IPS DF 4.7 (cell line): ENCODE results near the gene VAV2.

Experiments
- DNase-seq: peaks from one replicate; pipeline ENCODE4 v3.0.0-alpha.2; 2013; ENCODE audit warnings: low spot score; ENCODE audit errors: extremely low read depth

VAV2 gene

DNA sequence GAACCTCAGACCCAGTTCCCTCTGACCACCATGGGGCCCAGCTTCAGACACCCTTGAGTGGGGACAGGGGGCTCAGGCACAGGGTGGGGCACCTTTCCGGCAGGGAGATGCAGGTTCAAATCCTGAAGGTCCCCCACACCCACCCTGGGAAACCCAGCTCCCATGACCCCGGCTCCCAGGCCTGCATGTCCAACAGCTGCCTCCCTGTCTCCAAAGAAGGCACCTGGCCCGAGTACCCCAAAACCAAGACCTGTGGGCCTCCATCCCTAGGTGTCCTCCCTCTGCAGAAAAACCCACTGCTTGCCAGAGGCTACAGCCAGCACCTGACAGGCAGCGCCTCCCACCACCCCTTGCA lies 38.5 kb downstream of the VAV2 start:
- no peak for DNase-seq

DNA sequence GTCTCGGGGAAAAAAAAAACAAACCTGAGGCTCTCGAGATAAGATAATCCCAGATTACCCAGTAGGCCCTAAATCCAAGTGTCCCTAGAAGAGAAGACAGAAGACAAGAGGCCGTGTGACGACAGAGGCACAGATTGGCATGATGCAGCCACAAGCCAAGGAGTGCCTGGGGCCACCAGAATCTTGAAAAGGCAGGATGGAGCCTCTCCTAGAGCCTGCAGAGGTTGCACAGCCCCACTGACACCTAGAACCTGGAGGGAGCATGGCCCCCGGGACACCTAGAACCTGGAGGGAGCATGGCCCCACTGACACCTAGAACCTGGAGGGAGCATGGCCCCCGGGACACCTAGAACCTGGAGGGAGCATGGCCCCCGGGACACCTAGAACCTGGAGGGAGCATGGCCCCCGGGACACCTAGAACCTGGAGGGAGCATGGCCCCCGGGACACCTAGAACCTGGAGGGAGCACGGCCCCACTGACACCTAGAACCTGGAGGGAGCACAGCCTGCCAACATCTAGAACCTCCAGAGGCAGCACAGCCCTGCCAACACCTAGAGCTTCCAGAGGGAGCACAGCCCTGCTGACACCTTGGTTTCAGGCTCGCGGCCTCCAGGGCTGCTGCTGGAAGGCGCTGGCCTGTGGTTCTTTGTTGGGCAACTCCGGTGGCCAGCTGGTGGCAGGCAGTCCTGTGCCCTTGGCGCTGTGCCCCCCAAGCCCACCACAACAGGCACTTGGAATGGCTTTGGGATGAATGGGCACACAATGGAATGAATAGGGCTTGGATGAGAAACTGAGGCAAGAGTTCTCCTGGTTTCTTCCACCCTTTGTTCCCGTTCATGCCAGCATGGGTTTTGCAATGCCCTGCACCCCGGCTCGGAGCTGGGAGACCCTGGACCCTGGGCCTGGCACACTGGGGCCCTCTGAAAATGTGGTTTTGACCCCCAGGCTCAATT lies 39.2 kb downstream of the VAV2 start:
- DNase-seq, result no peak

DNA sequence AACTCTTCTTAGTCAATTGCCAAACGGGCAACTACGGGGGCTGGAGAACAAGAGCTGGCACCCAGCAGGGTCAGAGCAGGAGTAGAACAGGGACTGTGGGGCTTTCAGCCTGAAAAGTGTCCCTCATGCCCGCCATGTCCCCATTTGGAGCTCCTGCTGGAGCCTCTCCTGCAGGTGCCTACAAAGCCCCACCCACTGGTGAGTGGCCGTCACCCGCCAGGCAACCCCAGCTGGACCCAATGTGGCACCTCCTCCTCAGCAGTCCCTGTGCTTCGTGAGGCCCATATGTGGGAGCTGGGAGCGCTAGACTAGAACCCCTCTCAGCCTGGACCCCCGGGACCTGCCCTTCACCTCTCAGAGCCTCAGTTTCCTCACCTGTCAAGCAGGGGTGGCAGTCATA lies 40.9 kb downstream of the VAV2 start:
- no peak for DNase-seq

DNA sequence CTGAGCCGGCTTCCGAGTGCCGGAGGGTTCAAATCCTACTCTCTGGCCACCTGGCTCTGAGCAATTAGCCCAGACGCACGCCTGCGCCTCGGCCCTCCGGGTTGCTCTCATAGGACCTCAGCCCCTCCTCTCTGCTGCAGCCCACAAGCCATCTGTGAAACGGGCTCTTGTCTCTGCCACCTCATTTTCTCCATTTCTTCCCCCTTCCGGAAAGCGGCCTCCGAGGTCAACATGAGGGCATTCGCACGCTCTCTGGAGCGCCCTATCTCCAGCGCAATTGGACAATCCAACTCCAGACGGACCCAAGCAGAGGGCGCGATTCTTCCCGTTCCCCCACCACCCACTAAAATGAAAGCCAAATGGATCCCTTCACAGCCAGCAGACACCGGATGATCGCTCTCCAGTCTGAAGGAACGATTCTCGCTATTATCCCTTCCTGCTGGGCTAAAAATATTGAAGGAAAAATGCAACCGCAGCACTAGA lies 41.5 kb downstream of the VAV2 start:
- DNase-seq, result no peak

DNA sequence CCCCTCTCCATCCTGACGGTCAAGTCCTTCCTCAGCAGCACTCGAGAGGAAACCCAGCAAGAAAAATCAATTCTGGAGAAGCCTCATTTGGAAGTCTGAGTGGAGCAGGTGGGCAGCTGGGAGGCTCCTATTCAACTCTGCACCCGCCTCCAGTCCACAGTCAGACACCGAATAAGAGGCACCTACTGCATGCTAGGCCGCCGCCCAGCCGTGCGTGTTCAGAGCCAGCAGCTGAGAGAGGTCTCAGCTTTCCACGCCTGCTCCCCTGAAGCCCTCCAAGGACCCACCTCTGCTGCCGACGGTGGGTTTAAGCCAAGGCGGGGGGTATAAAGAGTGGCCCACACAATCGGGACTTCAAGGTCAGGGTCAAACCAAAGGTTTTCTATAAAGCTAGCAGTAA lies 41.9 kb downstream of the VAV2 start:
- DNase-seq, result no peak

DNA sequence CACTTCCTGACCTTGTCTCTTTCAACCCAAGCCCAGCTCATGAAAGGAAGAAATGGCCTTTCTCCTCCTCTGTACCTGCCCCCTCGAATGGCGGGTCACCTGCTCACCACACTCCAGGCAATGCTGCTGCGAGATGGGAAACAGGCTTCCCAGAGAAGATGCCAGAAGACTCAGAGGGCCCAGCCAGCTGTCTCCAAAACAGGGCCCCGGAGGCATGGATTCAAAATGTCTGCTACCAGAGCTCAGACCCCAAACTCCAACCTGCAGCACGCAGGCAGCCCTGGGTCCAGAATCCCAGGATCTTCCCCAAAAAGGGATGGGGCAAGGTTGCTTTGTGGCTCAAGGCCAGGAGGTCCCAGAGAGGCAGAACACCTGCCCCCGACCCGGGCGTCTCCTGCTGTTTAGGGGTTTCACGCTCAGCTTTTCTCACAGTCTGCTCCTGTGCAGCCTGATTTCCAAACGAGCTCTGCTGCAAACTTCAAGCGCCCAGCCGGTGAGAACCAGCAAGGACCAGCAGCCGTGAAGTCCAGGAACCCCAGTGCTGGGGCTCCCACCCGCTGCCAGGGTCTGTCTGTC lies 42.5 kb downstream of the VAV2 start:
- DNase-seq, result no peak

DNA sequence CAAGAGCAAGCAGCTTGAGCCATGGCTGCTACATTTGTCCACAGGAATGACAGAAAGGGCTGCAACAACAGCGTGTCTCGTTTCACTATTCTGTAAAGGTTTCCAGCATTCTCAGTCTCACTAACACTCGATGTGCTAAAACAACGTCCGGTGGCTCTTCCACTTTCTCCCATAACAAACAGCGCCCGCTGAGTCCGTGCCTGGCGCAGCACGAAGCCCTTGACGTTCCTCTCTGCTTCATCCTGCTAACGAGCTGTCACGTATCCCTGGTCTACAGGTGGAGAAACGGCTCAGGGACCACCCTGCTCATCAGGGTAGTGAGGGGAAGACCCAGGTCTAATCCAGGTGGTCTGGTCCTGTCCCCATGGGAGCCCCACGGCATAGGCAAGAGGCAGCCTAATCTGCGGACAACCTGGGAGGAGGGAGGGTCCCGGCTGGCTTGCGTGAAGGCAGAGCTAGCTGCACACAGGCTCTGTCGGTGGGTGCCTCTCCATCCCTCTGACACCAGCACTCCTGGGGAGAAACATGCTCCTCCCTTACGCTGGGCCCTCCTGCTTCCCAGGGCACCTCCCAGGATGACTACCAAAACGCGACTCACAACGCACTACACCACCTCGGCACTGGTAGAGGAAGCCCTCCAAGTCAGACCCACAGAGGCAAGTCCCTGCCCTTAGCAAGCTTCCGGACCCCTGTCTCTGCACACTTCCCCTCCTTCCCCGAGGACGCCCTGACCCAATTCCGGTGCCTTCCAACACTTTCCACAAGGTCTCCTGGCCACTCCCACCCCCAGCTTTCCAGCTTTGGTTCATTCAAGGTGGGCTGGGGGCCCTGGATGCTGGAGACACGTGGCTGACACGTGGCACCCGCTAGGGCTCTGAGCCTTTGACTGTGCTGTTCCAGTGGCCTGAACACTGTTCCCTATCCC lies 43.3 kb downstream of the VAV2 start:
- no peak for DNase-seq

DNA sequence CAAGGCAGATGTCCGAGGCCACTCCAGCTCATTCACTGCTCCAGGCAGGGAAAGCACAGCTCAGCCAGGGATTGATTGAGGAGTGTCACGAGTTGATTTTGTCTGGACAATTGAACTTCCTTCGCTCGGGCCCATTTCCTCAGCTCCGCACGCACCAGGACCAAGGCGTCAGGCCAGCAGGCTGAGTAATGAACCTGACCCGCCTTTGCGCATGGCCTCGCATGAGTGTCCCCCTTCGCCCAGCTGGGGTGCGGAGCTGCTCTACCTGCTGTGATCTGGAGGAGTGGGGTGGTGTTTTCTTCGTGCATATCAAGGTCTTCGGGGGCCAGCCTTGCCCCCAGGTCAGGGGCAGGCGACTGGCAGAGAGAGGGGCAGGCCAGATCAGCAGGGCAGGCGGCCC lies 44.0 kb downstream of the VAV2 start:
- DNase-seq, result no peak

DNA sequence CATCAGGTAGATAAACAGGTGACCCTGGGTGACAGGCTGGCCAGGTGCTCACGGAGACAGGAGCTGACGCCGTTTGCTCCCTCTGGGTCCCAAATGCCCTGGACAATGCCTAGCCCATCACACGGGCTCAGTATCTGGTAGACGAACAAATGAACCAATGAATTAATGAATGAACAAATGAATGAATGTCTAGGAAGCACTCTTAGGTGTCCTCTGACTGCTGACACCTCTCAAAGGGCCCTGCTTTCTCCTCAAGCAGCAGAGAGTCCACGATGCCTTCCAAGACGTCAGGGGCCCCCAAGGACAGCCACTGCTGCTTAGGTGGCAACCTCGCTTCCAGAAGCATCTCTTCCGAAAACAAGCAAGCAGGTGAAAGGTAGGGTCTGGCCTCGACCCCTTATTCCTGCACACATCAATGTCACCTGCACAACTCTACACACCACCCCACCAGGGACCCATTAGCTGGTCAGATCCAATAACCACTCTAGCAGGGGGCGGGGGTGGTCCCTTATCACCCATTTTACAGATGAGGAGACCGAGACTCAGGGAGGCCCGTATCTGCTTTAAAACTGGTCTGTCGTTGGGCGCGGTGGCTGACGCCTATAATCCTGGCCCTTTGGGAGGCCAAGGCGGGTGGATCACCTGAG lies 45.2 kb downstream of the VAV2 start:
- DNase-seq, result no peak

DNA sequence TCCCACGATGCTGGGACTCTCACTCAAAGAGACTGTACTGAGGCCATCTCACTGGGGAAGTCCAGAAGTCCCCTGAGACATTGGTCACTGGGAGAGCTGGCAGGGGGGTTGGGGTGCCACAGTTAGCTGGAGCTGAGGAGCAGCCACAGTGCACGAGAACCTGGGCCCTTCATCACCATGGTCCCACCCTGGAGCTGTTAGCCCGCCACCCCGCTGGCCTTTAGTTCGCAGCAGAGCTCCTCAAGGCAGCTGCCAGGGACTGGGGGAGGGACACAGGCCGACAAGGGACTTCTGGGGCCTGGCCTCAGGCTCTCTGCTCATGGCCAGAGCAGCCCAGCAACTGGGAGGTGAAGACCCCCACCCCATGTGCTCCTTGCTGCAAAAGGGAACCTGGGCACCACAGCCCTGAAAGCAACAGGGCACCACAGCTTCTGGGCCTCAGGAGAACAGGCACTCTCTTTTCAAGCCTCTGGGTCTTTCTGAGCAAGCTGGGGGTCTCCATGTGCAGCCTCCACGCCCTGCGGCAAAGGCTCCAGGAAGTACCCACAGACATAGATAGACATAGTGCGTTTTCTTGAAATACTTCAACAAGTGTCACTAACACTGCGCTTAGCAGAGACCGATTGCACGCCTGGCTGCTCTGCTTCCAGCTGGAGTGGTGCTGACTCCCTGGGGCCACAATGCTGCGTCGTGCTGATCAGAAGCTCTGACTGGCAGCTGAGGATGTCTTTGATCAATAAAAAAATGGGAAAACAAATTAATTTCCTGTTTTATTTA lies 46.0 kb downstream of the VAV2 start:
- DNase-seq, result no peak

DNA sequence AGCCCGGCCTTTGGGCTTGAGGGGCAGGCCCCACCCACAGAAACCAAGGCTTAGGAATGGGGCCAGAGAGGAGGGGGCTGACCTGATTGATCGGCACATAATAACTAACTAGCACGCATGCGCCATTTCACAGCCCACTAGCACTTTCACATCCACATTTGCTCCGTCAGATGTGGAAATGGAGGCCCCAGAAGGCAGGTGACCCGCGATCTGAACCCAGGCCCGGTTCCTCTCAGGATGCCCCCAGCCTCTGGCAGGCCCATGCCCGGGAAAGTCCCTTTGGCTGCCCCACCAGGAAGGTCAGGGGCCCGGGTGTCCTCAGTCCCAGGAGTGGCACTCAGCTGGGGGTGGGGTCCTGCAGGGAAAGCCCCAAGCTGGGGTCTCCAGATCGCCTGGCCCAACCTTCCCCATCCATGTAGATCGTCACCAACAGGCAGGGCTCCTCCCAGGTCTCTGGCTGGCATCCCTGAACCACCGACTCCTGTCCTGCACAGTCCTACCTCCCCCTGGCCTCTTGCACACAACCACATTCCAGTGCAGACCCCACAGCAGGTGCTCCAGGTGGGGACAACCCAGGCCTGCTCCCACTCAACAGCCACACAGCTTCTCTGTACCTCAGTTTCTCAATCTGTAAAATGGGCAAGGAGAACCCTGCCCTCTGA lies 46.7 kb downstream of the VAV2 start:
- no peak for DNase-seq

DNA sequence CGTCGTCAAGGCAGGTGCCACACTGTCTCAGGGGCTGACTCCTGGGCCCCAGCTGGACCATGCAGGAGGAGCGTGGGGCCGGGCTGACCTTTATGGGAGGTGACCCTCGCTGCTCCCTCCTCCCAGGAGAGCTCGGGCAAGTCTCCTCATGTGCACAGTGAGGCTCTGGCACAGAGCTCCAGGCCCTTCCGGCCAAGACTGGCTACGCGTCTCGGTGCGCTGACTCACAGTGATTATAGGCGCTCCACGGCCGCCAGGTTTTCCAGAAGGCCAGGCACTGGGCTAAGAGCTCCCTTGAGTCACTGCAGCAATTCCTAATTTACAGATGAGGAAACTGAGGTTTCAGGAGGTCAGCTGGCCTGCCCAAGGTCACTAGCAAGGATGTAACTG lies 47.4 kb downstream of the VAV2 start:
- DNase-seq, result no peak

DNA sequence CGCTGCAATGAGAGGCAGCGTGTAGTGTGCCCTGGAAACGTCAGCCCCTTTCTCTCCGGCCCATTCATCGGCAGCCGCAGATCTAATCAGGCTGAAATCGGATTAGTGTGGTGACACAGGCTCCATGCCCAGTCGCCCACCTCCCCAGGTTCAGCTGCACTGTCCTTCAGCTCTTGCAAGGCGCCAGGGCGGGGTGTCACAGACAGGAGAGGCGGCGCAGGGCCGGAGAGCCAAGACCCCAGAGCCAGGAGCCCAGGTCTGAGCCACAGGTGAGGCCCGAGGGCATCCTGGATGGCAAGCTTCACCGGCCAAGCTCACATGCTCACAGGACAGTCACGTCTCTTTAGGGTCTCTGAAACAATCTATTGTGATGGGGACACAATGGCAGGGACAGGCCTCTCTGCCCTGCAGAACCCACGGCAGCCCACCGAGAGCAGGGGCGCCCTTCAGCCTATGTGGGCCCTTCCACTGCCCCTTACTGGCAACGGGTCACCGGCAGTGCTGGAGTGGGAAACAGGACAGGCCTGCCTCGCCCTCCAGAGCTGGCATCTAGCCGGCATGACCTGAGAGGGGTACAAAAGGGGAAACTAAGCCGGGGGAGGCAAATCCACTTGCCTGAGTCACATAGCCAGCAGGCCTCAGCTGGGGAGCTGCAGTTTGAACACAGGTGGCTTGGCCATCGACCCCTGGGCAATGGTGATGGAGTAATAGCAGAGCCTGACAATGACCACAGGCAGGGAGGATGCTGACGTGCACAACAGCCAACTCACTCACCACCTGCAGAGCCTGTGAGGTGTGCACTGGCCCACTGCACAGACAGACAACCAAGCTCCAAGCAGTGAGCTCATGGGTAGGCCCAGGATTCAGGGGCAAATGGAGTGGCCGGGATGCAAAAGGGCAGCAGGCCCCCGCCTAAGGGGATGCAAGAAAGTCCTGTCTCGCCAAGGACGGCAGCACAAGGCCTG lies 48.1 kb downstream of the VAV2 start:
- DNase-seq, result no peak

DNA sequence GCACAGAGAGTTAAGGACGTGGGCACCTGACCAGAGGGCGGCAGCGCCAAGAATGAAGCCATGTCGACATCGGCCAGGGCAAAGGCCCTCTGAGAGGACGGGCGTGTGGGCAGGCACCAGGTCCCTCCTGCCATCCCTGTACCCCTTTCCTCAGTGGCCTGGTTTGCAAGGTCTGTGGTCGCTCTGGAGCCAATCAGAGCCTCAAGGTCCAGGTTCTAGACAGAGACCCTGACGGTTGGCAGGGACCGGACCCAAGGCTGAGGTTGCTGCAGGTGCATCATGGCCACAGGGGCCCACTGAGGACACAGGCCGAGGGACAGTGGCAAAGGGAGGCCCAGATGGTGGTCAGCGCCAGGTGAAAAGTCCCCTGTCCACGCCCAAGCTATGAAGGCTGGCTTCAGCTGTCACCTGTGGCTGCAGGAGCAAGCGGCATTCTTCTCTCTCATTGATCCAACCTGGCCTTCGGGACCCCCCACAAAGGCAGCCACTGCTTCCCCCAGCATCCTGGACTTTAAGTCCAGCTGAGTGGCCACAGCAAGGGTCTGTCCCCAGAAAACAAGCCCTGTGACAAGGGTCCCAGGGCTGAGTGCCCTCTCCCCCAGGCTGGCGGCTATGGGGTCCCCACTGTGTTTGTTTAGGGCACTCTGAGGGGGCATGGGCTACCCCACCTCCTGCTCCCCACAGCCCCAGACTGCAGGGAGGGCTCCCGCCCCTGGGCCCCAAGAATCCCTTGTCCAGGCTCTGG lies 48.9 kb downstream of the VAV2 start:
- no peak for DNase-seq

DNA sequence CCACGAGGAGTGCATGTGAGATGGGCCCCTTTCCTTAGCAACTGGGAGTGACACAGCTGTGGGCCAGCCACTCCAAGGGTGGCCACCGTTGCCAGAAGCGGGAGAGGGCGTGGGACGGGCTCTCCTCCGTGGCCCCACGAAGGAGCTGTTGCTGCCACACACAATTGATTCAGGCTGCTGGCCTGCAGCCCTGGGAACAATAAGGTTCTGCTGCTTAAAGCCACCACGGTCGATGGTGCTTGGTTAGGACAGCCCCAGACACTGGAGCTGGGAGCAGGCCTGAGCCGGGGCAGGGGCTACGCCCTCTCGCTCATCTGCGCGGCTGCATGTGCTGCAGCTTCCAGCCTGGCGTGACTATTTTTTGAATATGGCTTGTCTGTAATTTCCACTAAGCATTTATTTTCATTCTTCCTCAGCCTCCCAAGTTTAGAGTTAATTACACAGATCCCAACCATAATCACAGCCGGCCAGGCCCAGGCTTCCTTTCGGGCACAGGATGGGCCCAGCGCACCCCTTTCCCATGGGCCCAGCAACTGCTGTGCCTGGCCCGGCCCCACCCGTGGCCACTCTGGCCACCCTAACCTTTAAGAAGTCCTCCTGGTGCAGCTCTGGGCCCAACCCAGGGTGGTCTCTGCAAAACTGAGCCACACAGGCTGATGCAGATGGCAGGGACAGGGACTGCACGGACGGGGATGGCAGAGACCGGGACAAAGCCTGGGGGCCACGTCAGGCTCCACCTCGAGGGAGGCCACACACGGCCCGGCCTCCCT lies 49.7 kb downstream of the VAV2 start:
- no peak for DNase-seq

DNA sequence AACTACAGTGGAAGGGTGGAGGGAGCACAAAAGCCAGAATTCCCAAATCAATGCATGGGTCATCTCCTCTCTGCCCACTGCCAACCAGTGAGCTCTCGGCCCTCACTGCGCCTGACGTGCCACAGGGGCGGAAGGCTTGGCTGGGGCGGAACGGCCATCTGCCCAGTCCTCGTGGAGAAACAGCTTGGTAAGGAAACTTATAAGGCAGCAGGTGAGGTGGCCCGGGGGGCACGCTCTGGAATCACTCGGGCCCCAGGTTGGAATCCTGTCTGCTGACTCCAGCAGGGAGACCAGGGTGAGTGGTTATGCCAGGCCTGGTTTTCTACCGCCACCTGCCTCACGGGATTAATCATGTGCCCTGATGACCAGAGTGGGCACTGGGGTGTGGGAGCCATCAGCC lies 52.3 kb downstream of the VAV2 start:
- no peak for DNase-seq

DNA sequence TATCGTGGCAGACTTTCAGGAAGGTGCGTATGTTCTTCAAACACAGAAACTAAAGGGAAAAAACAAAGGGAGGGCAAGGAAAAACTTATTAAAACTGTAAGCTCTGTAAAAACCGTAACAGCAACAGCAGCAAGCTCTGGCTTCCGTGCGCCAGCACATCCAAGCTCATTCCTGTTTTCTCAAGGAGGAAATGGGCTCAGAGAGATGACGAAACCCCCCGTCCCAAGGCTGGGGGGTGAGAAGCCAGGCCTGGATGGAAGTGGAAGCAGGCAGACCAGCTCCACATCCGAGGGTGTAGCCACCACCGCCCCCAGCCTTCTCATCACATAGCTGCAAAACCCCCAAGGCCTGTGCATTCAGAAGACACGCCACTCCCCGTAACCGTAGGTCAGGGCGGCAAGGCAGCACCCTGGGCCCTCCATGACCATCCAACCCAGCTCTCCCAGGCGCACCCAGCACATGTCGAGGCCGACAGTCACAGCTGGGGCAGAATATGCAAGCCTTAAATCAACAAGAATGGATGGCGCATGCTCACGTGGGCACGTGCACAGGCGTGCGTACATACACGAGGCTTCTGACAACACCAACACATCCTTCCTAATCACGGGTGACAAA lies 52.8 kb downstream of the VAV2 start:
- DNase-seq, result no peak
